Glutamatergic neuron (in vitro differentiated cells): ENCODE measurements around the gene GPT2. TPM values are rescaled to one million over a fixed set of nuclear protein-coding genes. Genes with fewer than 3 reads are reported as not detected.
A peak's percentile ranks its signal among the peaks of the same experiment; 100 is the strongest.

Experiments used
- DNase-seq: peaks from one replicate; pipeline ENCODE4 v3.0.0; 2022
- H3K27ac Mint-ChIP-seq: one replicate; pipeline ENCODE4 v1.8.0; 2020; ENCODE audit warnings: mild to moderate bottlenecking, mixed read lengths, inconsistent platforms; ENCODE audit not compliant: unreplicated experiment
- H3K27me3 Mint-ChIP-seq: one replicate; pipeline ENCODE4 v1.8.0; 2020; ENCODE audit warnings: mild to moderate bottlenecking, moderate library complexity, mixed read lengths, inconsistent platforms; ENCODE audit not compliant: unreplicated experiment
- H3K36me3 Mint-ChIP-seq: one replicate; pipeline ENCODE4 v1.8.0; 2020; ENCODE audit warnings: mild to moderate bottlenecking, mixed read lengths, inconsistent platforms; ENCODE audit not compliant: unreplicated experiment
- H3K4me1 Mint-ChIP-seq: one replicate; pipeline ENCODE4 v1.8.0; 2020; ENCODE audit warnings: mild to moderate bottlenecking, low read depth, mixed read lengths, inconsistent platforms; ENCODE audit not compliant: unreplicated experiment
- H3K4me3 Mint-ChIP-seq: one replicate; pipeline ENCODE4 v1.8.0; 2020; ENCODE audit warnings: mild to moderate bottlenecking, mixed read lengths, inconsistent platforms; ENCODE audit not compliant: unreplicated experiment
- H3K9me3 Mint-ChIP-seq: one replicate; pipeline ENCODE4 v1.8.0; 2020; ENCODE audit warnings: mild to moderate bottlenecking, moderate library complexity, mixed read lengths, inconsistent platforms; ENCODE audit not compliant: unreplicated experiment
- total RNA-seq: library from RNA; stranded (reverse); fragmentation: NEBNext Ultra II Directional; extraction: Animal tissue kit (Norgen Biotek cat#: 25700); gene quantifications from one replicate; pipeline ENCODE4 v1.2.1, GENCODE V29; 2021; ENCODE audit not compliant: unreplicated experiment
- TF ChIP-seq, protein P1 (sequence below): fragments of 200-600 bp; sonication (generic); IDR thresholded peaks from one replicate; pipeline ENCODE4 v1.5.0; 2021; ENCODE audit not compliant: partially characterized antibody, unreplicated experiment

The GPT2 gene
- total RNA-seq, 1 donor from 2014 or later: 70.7 TPM

DNA sequence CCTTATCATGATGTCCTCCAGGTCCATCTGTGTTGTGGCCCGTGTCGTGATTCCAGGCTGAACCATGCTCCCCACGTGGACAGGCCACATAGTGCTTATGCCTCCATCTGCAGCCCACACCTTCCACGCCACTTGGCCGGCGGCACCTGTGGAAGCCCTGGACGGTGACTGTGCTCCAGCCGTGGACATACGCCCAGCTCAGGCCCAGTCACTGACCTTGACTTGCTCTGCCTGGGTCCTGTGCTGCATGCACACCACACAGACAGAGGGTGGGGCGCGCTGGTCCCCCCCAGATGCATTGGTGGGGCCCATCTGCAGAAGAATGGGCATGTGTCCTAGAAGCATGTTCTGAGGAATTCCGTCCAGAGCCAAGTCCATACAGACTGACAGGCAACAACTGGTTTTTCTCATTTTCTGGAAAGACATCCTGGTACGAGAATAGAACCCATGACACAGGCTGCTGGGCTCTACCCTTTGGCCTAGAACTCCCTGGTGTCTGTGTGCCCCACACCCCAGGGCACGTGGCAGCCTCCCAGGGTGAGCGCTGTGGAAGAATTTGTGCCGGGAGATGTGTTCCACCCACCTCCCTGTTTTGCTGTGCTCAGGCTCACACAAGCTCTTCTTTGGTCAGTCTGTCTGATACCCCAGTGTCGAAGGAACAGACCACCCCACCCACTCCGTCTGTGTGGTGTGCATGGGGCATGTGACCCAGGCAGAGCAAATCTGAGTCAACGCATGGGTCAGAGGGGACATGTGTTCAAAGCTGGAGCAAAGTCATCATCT lies 39.5 kb downstream of the GPT2 start:
- Mint-ChIP-seq H3K4me3 (no peak overlapping the region), H3K27ac (no peak overlapping the region), H3K4me1 (peaks cover 27% of the 10 kb centered on the region), H3K9me3 (peaks cover 17% of the 10 kb centered on the region), H3K36me3 (peaks cover 12% of the 10 kb centered on the region), H3K27me3 (peaks cover 16% of the 10 kb centered on the region)
- DNase-seq: no peak
- TF ChIP-seq, protein P1, sequence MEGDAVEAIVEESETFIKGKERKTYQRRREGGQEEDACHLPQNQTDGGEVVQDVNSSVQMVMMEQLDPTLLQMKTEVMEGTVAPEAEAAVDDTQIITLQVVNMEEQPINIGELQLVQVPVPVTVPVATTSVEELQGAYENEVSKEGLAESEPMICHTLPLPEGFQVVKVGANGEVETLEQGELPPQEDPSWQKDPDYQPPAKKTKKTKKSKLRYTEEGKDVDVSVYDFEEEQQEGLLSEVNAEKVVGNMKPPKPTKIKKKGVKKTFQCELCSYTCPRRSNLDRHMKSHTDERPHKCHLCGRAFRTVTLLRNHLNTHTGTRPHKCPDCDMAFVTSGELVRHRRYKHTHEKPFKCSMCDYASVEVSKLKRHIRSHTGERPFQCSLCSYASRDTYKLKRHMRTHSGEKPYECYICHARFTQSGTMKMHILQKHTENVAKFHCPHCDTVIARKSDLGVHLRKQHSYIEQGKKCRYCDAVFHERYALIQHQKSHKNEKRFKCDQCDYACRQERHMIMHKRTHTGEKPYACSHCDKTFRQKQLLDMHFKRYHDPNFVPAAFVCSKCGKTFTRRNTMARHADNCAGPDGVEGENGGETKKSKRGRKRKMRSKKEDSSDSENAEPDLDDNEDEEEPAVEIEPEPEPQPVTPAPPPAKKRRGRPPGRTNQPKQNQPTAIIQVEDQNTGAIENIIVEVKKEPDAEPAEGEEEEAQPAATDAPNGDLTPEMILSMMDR: no peak

DNA sequence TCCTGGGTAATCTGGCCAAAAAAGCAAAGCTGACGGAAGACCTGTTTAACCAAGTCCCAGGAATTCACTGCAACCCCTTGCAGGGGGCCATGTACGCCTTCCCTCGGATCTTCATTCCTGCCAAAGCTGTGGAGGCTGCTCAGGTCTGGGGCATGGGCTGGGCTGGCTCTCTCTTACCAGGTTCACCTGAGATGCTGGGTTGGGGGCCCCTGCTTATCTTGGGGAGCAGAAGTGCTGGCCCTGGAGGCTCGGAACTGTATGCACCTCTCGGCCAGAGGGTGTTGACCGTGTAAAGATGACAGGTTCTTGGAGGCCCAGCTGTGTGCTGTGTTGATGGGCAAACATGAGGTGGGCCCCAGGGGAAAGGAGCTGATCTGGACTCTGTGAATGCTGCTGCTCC lies 40.2 kb downstream of the GPT2 start:
- Mint-ChIP-seq H3K27me3 (peaks cover 14% of the 10 kb centered on the region), H3K9me3 (peaks cover 15% of the 10 kb centered on the region), H3K4me1 (peaks cover 25% of the 10 kb centered on the region), H3K27ac (no peak overlapping the region), H3K36me3 (peaks cover 16% of the 10 kb centered on the region), H3K4me3 (no peak overlapping the region)
- no peak for DNase-seq
- TF ChIP-seq, protein P1: no peak

DNA sequence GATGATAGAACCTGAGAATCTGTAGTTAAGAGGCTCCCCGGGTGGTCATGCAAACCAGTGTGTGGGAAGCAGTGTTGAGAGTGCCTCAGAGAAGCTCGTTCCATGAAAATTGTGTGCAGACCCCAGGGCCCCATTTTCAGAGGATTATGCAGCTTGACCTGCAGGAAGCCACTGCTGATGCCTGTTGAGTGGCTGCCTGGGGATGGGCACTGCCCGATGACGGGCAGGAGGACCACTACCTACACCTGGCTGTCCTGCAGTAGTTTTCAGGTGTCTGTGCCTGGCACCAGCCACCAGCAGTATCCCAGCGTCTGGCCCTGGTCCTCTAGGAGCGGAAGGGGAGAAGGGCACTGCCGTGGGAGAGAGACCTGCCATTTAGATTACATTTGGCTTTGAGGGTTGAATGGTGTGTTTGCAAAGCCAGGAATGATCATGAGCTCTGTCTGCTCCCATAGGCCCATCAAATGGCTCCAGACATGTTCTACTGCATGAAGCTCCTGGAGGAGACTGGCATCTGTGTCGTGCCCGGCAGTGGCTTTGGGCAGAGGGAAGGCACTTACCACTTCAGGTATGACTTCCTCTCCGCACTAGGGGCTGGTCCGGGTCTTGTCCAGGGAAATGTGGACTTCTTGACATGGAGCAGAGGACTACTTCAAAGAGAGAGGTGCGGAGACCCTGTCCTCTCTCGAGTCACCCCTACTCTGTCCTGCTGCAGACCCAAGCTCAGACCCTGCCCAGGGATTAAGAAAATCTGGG lies 42.5 kb downstream of the GPT2 start:
- TF ChIP-seq, protein P1: no peak
- Mint-ChIP-seq H3K4me1 (peaks cover 9% of the 10 kb centered on the region), H3K4me3 (no peak overlapping the region), H3K9me3 (peaks cover 5% of the 10 kb centered on the region), H3K36me3 (peaks cover 16% of the 10 kb centered on the region), H3K27ac (no peak overlapping the region), H3K27me3 (peaks cover 4% of the 10 kb centered on the region)
- no peak for DNase-seq

DNA sequence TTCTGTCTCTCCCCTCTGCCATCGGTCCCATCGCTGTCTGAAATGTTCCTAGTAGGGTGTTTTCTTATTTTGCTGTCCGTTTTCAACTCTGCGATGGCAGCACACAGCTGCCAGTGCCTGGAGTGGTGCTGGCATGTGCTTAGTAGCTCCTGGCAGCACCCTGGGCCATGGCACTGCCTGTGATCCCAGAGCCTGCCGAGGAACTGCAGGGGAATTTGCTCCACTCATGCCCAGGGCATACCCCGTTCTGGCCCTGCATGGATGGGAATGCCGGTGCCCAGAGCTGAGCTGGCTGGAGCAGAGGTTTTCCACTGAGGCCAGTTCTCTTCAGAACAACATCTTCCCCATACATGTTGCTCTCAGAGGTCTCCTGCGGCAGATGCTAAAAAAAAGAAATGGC lies 43.1 kb downstream of the GPT2 start:
- TF ChIP-seq, protein P1: no peak
- Mint-ChIP-seq H3K27ac (no peak overlapping the region), H3K36me3 (peaks cover 13% of the 10 kb centered on the region), H3K4me3 (no peak overlapping the region), H3K27me3 (peaks cover 4% of the 10 kb centered on the region), H3K9me3 (peaks cover 5% of the 10 kb centered on the region), H3K4me1 (peaks cover 7% of the 10 kb centered on the region)
- DNase-seq: no peak

DNA sequence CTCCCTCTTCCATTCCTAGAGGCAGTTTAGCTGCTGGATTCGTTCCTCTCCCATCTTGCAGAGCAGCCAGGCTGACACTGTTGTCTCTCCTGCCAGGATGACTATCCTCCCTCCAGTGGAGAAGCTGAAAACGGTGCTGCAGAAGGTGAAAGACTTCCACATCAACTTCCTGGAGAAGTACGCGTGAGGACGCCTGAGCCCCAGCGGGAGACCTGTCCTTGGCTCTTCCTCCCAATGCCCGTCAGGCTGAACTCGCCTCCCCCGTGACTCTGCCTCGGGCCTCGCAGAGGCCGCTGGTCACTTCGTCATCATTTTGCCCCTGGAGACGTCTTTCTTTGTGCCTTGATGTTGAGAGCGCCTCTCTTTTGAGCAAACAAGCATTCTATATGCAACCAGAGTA lies 44.6 kb downstream of the GPT2 start:
- H3K4me3 Mint-ChIP-seq: no peak overlapping the region
- peaks cover 8% of the 10 kb centered on the region for H3K9me3 Mint-ChIP-seq
- TF ChIP-seq, protein P1: no peak
- H3K36me3 Mint-ChIP-seq: peaks cover 11% of the 10 kb centered on the region
- peaks cover 6% of the 10 kb centered on the region for H3K27me3 Mint-ChIP-seq
- DNase-seq: no peak
- peaks cover 7% of the 10 kb centered on the region for H3K4me1 Mint-ChIP-seq
- H3K27ac Mint-ChIP-seq: peak overlapping the region; percentile 71
